PC-9 (cell line): Measurements from ENCODE around the gene TMOD3.

Experiments
- CTCF ChIP-seq: fragments of 200-600 bp; sonication (generic); conservative IDR thresholded peaks from 2 replicates; pipeline ENCODE4 v1.6.1; 2017; ENCODE audit warnings: mixed run types, antibody characterized with exemption, mild to moderate bottlenecking, moderate library complexity
- EZH2 ChIP-seq: fragments of 200-600 bp; sonication (generic); IDR thresholded peaks from 2 replicates; pipeline ENCODE4 v1.8.0; 2017; ENCODE audit warnings: antibody characterized with exemption, low read depth

DNA sequence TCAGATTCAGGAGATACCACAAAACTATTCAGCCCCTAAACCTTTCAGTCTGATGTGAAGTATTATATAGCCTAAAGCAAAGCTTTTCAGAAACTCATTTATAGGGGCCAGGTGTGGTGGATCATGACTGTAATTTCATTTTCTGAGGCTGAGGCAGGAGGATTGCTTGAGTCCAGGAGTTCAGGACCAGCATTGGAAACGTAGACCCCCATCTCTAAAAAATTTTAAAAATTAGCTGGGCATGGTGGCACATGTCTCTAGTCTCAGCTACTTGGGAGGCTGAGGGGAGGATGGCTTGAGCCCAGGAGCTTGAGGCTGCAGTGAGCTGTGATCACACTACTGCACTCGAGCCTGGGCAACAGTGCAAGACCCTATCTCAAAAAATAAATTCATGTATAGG, 60.0 kb downstream of the TMOD3 start:
- TF ChIP-seq CTCF (no peak), EZH2 (no peak)
